ENCODE data around the gene MACROH2A1.

DNA sequence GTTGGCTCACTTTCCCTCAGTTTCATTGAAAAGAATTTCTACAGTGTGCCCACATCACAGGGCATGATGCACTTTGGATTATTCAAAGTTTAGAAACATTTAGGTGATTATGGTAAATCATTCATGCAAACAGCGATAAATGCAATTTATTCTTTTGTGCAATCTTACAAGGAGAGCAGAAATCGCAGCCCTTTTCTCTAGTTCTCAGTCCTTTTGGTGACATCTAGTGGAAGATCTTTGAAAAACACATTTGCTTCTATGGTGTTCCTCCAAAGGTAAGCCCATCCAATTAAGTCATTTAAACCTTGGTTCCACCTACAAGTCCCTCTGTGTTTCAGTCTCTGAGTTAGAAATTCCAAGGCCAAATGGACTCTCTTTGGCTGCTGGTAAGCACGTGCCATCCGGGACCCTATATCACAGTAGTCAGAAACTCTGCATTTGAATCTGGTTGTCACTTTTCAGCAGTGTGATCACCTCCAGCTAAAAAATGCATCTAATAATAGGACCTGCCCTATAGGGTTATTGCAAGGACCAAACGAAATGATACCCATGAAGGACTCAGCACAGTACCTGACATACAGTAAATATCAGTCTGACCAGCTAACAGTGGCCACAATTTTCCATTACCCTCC is 66.4 kb downstream of the MACROH2A1 start:
- no peak for TF ChIP-seq EZH2 (IDR thresholded peaks at IDR 0.05; ENCODE audit: insufficient read depth, poor library complexity, severe bottlenecking)
- no peak for TF ChIP-seq EZH2phosphoT487 (IDR thresholded peaks at IDR 0.05; ENCODE audit: insufficient read depth, low read depth)
